ENCODE measurements around the gene CSH2.
"Not testable (repeated sequence)": the region's sequence is repeated elsewhere in the genome, so short reads cannot be mapped to it uniquely, and the experiment has no call there.

DNA sequence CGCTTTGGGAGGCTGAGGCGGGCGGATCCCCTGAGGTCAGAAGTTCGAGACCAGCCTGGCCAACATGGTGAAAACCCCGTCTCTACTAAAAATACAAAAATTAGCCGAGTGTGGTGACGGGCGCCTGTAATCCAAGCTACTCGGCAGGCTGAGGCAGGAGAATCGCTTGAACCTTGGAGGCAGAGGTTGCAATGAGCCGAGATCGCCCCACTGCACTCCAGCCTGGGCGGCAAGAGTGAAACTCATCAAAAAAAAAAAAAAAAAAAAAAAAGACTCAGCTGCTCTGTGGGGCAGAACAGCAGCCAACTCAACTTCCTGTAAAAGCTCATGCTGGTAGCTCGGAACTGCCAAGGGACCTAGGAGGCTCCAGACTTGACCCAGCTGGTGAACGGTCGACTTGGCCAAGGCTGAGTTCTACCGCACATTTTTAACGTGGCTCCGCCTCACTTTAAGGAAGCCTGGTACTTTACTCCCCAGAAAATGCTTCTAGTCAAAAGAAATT lies 30.0 kb downstream of the CSH2 start:
- not testable (repeated sequence) for TF ChIP-seq JUNB (IDR thresholded peaks at IDR 0.05); CTCF (IDR thresholded peaks at IDR 0.05); POLR2A (IDR thresholded peaks at IDR 0.05; ENCODE audit: low read length); MAX (IDR thresholded peaks at IDR 0.05); ZFP36 (IDR thresholded peaks at IDR 0.05; ENCODE audit: borderline replicate concordance, partially characterized antibody); KDM5A (IDR thresholded peaks at IDR 0.05); JUN (IDR thresholded peaks at IDR 0.05); ESRRA (IDR thresholded peaks at IDR 0.05; ENCODE audit: borderline replicate concordance, low read length); TFCP2L1 (CRISPR knock-in tag; IDR thresholded peaks at IDR 0.05)
